Stomach (tissue), 4 donors: Measurements from ENCODE around the gene THOC2.

Source experiments
- EP300 ChIP-seq: sonication (generic); formaldehyde crosslinking; IDR thresholded peaks from one replicate; pipeline ENCODE4 v1.6.1; 2017; ENCODE audit warnings: antibody characterized with exemption
- POLR2A ChIP-seq, 4 donors: fragments of 450-650 bp; IDR thresholded peaks; one replicate each; pipeline ENCODE4 v1.6.1; 2016; ENCODE audit warnings: antibody characterized with exemption in 4 of 4, control low read depth in 2 of 4, mild to moderate bottlenecking in 1 of 4, moderate library complexity in 1 of 4
- TF ChIP-seq, protein P1 (sequence below), 7 experiments: fragments of 450-650 bp in 4 of 7; fragments of 200-600 bp in 3 of 7; sonication (generic) in 3 of 7; IDR thresholded peaks; one replicate each; pipeline ENCODE4 v1.5.1; 2016 to 2019; ENCODE audit warnings: antibody characterized with exemption in 7 of 7, control low read depth in 2 of 7, mild to moderate bottlenecking in 1 of 7

- TF ChIP-seq POLR2A (IDR thresholded peaks at IDR 0.05): no peak
- TF ChIP-seq, protein P1, sequence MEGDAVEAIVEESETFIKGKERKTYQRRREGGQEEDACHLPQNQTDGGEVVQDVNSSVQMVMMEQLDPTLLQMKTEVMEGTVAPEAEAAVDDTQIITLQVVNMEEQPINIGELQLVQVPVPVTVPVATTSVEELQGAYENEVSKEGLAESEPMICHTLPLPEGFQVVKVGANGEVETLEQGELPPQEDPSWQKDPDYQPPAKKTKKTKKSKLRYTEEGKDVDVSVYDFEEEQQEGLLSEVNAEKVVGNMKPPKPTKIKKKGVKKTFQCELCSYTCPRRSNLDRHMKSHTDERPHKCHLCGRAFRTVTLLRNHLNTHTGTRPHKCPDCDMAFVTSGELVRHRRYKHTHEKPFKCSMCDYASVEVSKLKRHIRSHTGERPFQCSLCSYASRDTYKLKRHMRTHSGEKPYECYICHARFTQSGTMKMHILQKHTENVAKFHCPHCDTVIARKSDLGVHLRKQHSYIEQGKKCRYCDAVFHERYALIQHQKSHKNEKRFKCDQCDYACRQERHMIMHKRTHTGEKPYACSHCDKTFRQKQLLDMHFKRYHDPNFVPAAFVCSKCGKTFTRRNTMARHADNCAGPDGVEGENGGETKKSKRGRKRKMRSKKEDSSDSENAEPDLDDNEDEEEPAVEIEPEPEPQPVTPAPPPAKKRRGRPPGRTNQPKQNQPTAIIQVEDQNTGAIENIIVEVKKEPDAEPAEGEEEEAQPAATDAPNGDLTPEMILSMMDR (IDR thresholded peaks at IDR 0.05): no peak
- TF ChIP-seq EP300: no peak
Observed at GRCh38 chrX:123647244-123647643, 85.6 kb downstream of the THOC2 start.
